Loucy (cell line): ENCODE results near the gene TCOF1.

ENCODE experiments used
- H2AFZ ChIP-seq: fragments of 200-600 bp; sonication (generic); 2 replicates; pipeline ENCODE4 v1.6.0; 2016; ENCODE audit warnings: antibody characterized with exemption, mild to moderate bottlenecking, low read length, moderate library complexity
- H3F3A ChIP-seq: fragments of 200-600 bp; 2 replicates; pipeline ENCODE4 v1.6.0; 2016; ENCODE audit warnings: antibody characterized with exemption, low read depth, mild to moderate bottlenecking
- H3K27me3 ChIP-seq: fragments of 200-600 bp; sonication (generic); 2 replicates; pipeline ENCODE4 v1.6.1; 2014; ENCODE audit warnings: low read length, mild to moderate bottlenecking; ENCODE audit not compliant: insufficient read depth, poor library complexity, severe bottlenecking
- H3K36me3 ChIP-seq: fragments of 200-600 bp; sonication (generic); 2 replicates; pipeline ENCODE4 v1.6.1; 2016; ENCODE audit warnings: low read length; ENCODE audit not compliant: insufficient read depth
- H3K4me1 ChIP-seq: fragments of 200-600 bp; sonication (generic); 2 replicates; pipeline ENCODE4 v1.5.1; 2014; ENCODE audit warnings: low read length, mild to moderate bottlenecking; ENCODE audit not compliant: insufficient read depth, poor library complexity, severe bottlenecking
- H3K4me2 ChIP-seq: fragments of 200-600 bp; sonication (generic); 2 replicates; pipeline ENCODE4 v1.6.0; 2014; ENCODE audit warnings: antibody characterized with exemption, low read length, low read depth, mild to moderate bottlenecking; ENCODE audit not compliant: poor library complexity, severe bottlenecking
- H3K4me3 ChIP-seq: fragments of 200-600 bp; sonication (generic); 2 replicates; pipeline ENCODE4 v1.5.1; 2014; ENCODE audit warnings: low read length, mild to moderate bottlenecking, mixed read lengths; ENCODE audit not compliant: poor library complexity, severe bottlenecking
- H3K79me2 ChIP-seq: fragments of 200-600 bp; sonication (generic); 2 replicates; pipeline ENCODE4 v1.6.1; 2014; ENCODE audit warnings: low read length; ENCODE audit not compliant: insufficient read depth
- H3K9ac ChIP-seq: fragments of 200-600 bp; sonication (generic); 2 replicates; pipeline ENCODE4 v1.6.0; 2014; ENCODE audit warnings: mild to moderate bottlenecking, low read depth, low read length, moderate library complexity; ENCODE audit not compliant: poor library complexity, severe bottlenecking
- H3K9me2 ChIP-seq: fragments of 200-600 bp; sonication (generic); replicated peaks from 2 replicates; pipeline ENCODE4 v1.6.1; 2016; ENCODE audit warnings: low read depth, low read length, mixed read lengths
- H3K9me3 ChIP-seq: fragments of 200-600 bp; sonication (generic); 2 replicates; pipeline ENCODE4 v1.6.1; 2014; ENCODE audit warnings: mild to moderate bottlenecking, antibody characterized with exemption, low read length, low read depth; ENCODE audit not compliant: insufficient read depth
- H4K20me1 ChIP-seq: fragments of 200-600 bp; sonication (generic); 2 replicates; pipeline ENCODE4 v1.6.0; 2014; ENCODE audit warnings: antibody characterized with exemption, low read length, mild to moderate bottlenecking; ENCODE audit not compliant: insufficient read depth, poor library complexity, severe bottlenecking
- CTCF ChIP-seq: fragments of 200-600 bp; sonication (generic); conservative IDR thresholded peaks from 2 replicates; pipeline ENCODE4 v1.5.1; 2014; ENCODE audit warnings: mild to moderate bottlenecking, antibody characterized with exemption, low read length
- EZH2phosphoT487 ChIP-seq: fragments of 200-600 bp; IDR thresholded peaks from 2 replicates; pipeline ENCODE4 v1.6.1; 2018; ENCODE audit warnings: antibody characterized with exemption, mild to moderate bottlenecking, moderate library complexity, borderline replicate concordance

The TCOF1 gene

DNA sequence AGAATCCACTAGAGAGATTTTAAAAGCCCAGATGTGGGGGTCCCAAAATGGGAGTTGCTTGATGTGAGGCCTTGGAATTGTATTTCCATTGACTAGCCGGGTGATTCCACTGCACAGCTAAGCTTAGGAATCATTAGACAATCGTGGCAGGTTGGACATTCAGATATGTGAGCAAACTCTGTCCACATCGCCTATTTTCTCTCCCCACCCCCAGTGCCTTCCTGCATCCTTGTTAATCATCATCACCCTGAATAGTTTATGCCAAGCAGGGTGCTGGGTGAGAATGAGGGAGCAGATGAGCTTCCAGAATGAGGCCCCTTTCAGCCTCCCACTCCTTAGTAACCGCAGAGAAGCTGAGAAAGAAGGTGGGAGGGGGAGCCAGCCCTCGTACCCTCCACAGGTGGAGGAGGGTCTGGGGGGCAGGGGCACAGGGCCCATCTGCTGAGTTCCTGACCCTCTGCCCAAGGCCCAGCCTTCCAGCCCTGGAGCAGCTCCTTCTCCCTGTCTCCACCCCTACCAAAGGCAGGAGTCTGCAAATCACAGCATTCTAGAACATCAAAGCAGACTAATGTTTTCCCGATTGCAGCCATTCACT, 7.7 kb upstream of the TCOF1 start:
- Histone ChIP-seq H3K4me2 (no peak overlapping the region), H2AFZ (no peak overlapping the region), H3K4me1 (peaks cover 19% of the 10 kb centered on the region), H3K9ac (no peak overlapping the region), H3F3A (peaks cover 4% of the 10 kb centered on the region; the same call in 1 of the 2 replicates), H3K9me3 (no peaks in the 10 kb centered on the region), H3K27me3 (no peaks in the 10 kb centered on the region), H3K4me3 (no peak overlapping the region), H3K9me2 (no peaks in the 10 kb centered on the region), H3K36me3 (no peaks in the 10 kb centered on the region), H4K20me1 (no peaks in the 10 kb centered on the region), H3K79me2 (no peaks in the 10 kb centered on the region)
- no peak for TF ChIP-seq EZH2phosphoT487
- no peak for TF ChIP-seq CTCF

GRCh38 chr5:150350524-150351344, 6.8 kb upstream of the TCOF1 start:
- H3K36me3 ChIP-seq: no peaks in the 10 kb centered on the region
- no peaks in the 10 kb centered on the region for H3K27me3 ChIP-seq
- no peaks in the 10 kb centered on the region for H4K20me1 ChIP-seq
- H2AFZ ChIP-seq: peak overlapping the region; percentile 40; the same call in 1 of the 2 replicates
- H3K9me2 ChIP-seq: no peaks in the 10 kb centered on the region
- H3F3A ChIP-seq: peaks cover 4% of the 10 kb centered on the region; the same call in 1 of the 2 replicates
- H3K4me1 ChIP-seq: peaks cover 19% of the 10 kb centered on the region
- H3K4me2 ChIP-seq: peak overlapping the region; percentile 70
- no peaks in the 10 kb centered on the region for H3K9me3 ChIP-seq
- H3K79me2 ChIP-seq: no peaks in the 10 kb centered on the region
- TF ChIP-seq EZH2phosphoT487: no peak
- peak; percentile 83 for TF ChIP-seq CTCF
- peak overlapping the region; percentile 23 for H3K4me3 ChIP-seq
- peak overlapping the region; percentile 11 for H3K9ac ChIP-seq

DNA sequence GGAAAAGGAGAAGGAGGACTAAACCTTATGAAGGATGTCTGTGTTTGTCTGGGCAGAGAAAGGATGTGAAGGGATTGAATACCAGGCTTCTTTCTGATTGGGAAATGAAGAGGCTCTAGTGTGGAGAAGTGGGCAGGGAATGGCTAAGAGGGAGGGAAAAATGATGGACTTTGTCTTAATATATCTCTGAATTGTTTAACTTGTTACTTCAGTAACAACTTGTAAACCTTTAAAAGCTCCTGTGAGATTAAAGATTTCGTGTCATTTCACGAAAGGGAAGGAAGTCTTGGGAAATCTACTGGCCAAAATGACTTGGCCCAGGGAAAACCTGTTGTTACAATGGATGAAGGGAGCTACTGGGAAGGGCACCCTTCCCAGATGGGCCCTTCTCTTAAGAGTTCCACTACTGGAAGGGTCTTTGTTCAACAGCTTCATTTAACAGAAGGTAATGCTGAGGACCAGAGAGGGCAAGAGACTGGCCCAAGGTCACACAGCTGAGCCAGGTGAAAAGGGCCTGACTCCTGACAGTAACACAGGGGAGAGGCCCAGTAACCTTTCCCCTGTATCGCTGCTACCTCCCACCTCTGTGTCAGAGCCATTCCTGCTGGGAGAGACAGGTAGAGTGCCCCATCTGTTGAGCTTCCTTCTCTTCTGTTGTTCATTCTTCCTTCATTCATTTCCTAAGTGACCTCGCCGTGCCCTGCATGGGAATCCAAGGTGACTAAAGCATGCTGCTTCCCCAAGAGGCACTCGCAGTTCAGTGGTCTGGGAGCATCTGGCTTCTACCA, 5.1 kb upstream of the TCOF1 start:
- H3K4me3 ChIP-seq: no peak overlapping the region
- H3K4me1 ChIP-seq: peaks cover 25% of the 10 kb centered on the region
- no peak overlapping the region for H3K4me2 ChIP-seq
- no peak overlapping the region for H2AFZ ChIP-seq
- TF ChIP-seq CTCF (no peak), EZH2phosphoT487 (no peak)
- H3K27me3 ChIP-seq: no peaks in the 10 kb centered on the region
- no peaks in the 10 kb centered on the region for H3K36me3 ChIP-seq
- H3K9me3 ChIP-seq: no peaks in the 10 kb centered on the region
- H4K20me1 ChIP-seq: no peaks in the 10 kb centered on the region
- peaks cover 4% of the 10 kb centered on the region; the same call in 1 of the 2 replicates for H3F3A ChIP-seq
- H3K9ac ChIP-seq: no peak overlapping the region
- no peaks in the 10 kb centered on the region for H3K79me2 ChIP-seq
- H3K9me2 ChIP-seq: no peaks in the 10 kb centered on the region
